Endometrium (tissue), 2 donors: ENCODE results near the gene WASF1.
"Not testable (repeated sequence)": the region's sequence is repeated elsewhere in the genome, so short reads cannot be mapped to it uniquely, and the experiment has no call there.

Source experiments
- FAIRE-seq: peaks from 2 replicates; lab custom pipeline; 2012; peaks lifted over from hg19 to GRCh38; lab: Jason Lieb, UNC
- donor health status: control.
- donor health status: control.

WASF1 gene

GRCh38 chr6:110089323-110089722 lies 90.1 kb downstream of the WASF1 start:
- FAIRE-seq = no peak

GRCh38 chr6:110085285-110085684 lies 94.2 kb downstream of the WASF1 start:
- FAIRE-seq = no peak

GRCh38 chr6:110083875-110084585 lies 95.4 kb downstream of the WASF1 start:
- FAIRE-seq = no peak

GRCh38 chr6:110075406-110075805 lies 104.1 kb downstream of the WASF1 start:
- FAIRE-seq = no peak

- FAIRE-seq = not testable (repeated sequence)
These were observed 106.0 kb downstream of the WASF1 start for GRCh38 chr6:110073474-110073873.

GRCh38 chr6:110068592-110068967 lies 110.9 kb downstream of the WASF1 start:
- FAIRE-seq = no peak

GRCh38 chr6:110067837-110068591 lies 111.5 kb downstream of the WASF1 start:
- FAIRE-seq = no peak

GRCh38 chr6:110064744-110065524 lies 114.5 kb downstream of the WASF1 start:
- no peak for FAIRE-seq

GRCh38 chr6:110063594-110064263 lies 115.7 kb downstream of the WASF1 start:
- FAIRE-seq = no peak

- FAIRE-seq = no peak
These were observed 124.1 kb downstream of the WASF1 start for GRCh38 chr6:110055387-110055735.

GRCh38 chr6:110054664-110055386 lies 124.6 kb downstream of the WASF1 start:
- FAIRE-seq = no peak

- FAIRE-seq = peak; percentile 57
These were observed 125.9 kb downstream of the WASF1 start for GRCh38 chr6:110053395-110054240.

GRCh38 chr6:110050440-110050813 lies 129.0 kb downstream of the WASF1 start:
- no peak for FAIRE-seq
